GM19455 (cell line): ENCODE results near the gene IGSF9.

Experiments
- ATAC-seq: cut with Tn5 transposase; IDR thresholded peaks from one replicate; pipeline ENCODE4 v1.9.1; 2021; ENCODE audit not compliant: unreplicated experiment

IGSF9 gene

DNA sequence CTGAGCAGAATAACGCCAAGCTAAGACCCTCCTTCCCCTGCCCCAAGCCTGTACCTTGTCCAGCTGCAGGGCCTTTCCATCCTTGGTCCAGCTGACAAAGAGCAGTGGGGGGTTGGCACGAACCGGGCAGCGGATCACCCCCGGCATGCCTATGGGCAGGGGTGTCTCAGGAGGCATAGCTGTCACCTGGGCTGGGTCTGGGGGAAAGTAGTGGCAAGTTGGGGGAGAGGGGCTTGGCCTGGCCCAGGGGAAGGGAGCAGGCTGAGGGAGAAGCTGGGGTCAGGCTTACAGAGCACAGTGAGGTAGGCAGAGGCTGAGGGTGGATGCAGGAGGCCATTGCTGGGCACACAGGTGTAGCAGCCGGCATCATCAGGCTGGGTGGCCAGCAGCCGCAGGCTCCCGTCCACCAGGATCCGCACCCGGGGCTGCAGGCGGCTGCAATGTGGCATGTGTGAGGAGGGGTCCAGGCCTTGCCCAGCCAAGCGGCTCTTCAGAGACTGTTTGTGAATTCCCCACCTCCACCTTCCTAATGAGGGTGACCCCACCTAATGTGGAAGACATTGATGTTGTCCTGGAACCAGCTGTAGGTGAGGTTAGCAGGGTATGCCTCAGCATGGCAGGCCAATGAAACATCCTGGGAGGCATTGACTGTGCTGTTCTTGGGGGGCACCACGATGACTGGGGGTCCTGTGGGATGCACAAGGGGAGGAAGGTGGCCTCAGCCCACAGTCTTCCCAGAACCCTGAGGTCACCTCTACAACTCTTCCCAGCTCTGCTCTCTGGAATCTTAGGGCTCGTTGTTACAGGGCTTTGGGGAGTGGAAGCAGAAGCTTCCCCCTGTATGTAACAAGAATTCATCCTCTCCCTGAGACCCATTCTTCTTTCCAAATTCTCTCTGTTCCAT lies 11.0 kb downstream of the IGSF9 start:
- ATAC-seq, result no peak

DNA sequence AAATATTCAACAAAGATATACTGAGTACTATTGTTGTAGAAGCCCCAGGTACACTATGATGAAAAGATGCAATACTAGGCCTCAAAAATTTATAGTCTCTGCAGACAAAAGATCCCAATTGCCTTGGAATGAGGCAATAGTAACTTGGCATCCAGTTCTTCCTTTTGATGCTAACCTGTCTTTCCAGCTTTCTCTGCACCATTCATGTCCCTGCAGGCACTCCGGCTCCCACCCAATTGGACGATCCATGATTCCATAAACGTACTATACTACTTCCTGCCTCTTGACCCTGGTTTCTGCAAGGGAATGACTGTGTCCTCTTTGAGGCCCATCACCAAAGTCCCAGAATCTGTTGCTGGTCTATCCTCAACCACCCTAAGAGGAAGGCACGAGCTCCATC lies 12.1 kb downstream of the IGSF9 start:
- ATAC-seq, result no peak

DNA sequence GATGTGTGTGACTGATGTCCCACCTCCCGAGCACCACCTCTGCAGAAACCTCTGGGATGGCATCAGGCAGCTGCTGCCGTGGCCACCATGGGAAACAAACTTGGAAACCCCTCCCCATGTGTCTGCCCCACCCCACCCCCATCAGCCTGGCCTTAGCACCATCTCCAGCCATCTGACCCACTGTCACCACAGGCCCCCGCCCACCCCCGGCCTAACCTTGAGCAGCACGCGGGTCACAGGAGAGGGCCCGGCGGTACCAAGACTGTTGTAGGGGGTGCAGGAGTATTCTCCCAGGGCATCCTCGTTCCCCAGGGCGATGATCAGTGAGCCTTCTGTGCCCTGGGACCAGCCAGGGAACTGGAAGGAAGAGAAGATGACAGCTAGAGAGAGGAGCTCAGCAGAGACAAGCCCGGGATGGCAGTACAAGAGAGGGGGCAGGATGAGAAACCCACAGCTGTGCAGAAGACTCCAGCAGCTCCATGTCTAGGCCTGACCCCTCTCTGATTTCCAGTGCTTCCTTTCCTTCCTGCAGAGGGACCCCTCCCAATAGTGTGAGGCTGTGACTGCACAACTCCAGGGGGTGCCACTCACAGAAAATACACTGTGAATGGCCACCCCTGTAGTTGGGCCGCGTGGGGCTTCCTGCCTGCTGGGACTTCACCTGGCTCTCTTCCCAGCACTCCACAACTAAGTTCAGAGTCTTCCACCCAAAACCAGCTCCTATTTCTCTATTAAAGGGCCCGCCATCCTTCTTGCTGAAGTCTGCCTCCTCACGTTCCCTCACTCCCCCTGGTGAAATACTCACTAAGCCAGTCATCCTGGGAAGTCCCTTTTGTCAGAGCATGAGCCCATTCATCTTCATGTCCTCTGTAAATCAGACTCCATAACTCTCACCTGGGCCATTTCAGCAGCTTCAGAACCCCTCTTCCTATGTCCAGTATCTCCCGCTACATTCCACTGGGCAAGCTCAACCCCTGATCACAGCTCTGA lies 12.8 kb downstream of the IGSF9 start:
- no peak for ATAC-seq

DNA sequence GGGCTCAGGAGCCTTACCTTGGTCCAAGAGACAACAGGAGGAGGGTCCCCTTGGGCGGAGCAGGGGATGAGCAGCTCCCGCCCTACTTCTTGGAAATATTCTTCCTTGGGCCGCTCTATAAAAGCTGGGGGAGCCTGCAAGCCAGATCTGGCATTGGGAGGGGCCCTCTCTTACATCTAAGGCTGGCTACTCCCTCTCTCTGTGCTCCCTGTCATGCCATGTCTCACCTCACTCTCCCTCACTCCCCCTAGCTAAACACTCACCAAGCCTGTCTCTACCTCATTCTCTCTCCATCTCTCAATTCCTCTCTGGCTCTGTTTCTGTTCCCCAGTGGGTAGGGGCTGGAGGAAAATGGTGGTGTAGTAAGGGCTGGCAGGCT lies 13.6 kb downstream of the IGSF9 start:
- ATAC-seq, result no peak

DNA sequence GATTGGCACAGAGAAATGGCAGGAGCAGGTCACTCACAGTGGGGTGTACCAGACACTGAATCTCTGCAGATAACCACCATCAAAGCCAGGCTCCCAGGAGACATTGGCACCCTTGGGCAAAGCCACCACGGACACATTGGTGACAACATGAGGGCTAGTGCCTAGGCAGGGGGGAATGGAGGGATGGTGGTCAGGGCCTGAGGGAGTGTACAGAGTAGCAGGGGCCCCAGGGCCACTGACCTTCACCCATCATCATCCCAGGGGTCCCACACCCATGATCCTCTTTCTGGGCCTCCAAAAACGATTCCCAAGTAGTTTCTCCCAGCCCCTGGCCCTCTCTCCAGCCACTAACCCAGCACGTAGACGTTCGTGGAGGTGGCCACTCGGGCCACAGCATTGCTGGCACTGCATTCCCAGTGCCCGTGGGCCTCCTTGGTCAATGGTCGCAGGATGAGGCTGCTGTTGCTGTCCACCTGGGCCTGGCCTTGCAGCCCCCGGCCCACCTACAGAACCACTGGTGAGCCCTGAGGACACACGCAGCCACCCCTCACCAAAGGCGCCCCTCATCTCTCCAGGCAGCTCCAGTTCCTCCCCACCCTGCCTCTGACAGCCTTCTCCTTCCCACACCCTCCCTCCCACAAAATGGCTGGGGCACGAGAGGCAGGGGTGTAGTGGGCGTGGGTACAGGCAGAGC lies 14.2 kb downstream of the IGSF9 start:
- no peak for ATAC-seq

DNA sequence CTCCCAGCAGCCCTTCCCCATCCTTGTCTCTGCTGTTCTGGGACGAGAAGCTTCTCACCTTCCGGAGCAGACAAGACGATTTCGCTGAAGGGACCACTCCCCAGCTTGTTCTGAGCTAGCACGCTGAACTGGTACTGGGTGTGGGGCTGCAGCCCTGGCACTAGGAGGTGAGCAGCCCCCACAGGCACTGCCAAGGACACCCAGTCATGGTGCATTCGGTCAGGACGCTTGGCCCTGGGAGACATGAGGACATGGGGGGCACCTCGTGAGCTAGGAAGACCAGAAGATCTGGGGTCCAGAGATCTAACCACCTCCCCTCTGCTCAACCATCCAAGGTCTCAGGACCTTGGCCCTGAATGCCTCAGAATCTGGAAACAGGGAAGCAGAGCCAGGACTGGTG lies 14.8 kb downstream of the IGSF9 start:
- no peak for ATAC-seq

DNA sequence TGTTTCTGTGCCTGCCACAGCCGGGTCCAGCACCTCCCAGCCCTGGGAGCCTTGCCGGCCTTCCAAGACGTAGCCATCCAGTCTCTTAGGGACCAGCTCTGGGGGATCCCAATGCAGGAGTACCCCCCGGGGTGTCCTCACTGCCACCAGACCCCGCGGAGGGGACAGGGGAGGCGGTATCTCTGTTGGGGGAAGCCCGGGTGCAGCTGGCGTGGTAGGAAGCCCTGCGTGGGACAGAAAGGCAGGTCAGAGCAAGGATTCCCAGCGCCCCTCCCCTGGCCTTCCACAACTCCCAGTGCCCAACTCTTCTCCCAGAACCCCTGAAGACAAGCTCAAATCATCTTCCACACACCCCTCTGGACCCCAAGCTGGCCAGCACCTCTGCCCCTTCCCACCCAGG lies 15.2 kb downstream of the IGSF9 start:
- ATAC-seq, result no peak

DNA sequence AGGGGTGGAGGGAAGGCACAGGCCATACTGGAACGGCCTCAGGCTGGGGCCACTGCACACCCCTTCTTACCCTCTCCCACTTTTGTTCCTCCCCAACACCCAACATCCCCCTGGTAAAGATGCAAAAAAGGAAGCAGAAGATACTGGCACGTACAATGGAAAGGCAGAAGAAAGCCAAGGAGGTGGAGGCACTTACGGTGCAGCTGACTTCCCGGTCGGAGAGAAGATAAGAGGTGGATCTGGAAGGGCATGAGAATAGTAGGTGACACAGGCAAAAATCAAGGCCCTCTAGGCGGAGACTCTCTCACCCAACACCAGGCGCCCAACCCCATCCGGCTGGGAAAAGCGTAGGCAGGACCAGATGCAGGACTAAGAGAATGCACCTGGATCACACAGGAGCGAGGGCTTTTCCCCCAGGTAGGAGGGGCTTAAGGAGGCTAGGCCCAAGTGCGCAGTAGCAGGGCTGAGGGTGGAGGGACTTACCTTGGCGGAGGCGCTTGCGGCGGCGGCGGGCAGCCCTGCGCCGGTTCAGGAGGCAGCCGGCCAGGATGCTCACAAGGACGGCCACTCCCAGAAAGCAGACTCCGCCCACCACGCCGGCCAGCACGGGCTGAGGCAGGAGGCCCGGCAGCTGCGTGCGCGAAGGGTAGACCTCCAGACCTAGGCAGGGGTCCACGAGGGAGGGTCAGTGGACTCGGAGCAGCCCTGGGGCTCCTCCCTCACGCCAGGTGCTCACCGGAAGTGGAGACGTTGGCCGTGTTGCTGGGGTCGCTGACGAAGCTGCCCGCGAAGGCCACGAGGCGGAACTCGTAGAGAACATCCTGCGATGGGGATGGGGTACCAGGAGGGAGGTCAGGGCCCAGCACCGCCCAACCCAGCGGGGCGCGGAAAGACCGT lies 16.0 kb downstream of the IGSF9 start:
- no peak for ATAC-seq

DNA sequence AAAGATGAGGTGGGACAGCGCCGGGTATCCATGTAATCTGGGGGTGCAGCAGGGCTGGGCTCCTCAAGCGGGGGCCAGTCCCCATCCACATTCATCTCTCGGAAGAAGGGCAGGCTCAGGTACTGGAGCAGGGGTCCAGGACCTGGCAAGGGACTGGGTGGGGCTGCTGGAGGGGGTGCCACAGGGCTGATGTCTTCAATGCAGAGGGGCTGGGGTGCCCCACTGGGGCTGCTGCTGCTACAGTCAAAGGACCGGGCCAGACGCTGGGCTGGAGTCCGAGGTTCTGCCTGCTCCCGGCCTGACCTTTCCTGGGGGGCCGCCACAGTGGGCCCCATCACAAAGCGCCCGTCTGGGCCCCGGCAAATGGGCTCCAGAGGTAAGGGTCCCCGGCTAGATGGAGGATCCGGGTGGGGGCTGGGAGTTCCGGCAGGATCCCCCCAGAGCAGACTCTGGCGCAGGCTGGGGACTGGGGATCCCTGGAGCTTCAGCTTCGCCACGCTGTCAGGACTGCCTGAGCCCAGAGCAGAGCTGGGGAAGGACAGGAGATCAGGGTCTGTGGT lies 16.8 kb downstream of the IGSF9 start:
- no peak for ATAC-seq

DNA sequence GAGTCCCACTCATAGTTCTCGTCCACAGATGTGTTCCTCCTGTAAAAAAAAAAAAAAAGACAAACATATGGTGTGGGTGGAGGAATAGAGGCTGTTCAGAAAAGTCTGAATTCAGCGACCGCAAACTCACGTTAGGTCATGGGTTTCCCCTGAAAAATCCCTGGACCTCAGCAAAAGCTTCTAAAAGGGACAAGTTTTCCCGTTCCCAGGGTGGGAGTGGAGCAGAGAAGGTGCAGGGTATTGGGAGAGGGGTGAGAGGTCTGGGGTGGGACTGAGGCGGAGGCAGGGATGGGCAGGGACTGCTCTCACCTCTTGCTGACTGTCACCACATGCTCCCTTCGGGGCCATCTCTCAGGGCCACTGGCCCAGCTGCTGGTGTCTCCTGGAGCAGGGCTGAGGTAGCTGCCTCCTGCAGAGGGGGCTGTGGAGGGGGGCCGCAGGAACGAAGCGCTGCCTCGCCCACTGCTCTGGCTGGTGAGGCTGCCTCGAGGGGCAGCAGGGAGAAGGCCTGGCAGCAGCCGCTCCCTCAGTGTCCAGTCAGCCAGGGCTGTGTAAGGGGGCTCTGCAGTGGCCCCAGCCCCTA lies 17.5 kb downstream of the IGSF9 start:
- ATAC-seq, result no peak

DNA sequence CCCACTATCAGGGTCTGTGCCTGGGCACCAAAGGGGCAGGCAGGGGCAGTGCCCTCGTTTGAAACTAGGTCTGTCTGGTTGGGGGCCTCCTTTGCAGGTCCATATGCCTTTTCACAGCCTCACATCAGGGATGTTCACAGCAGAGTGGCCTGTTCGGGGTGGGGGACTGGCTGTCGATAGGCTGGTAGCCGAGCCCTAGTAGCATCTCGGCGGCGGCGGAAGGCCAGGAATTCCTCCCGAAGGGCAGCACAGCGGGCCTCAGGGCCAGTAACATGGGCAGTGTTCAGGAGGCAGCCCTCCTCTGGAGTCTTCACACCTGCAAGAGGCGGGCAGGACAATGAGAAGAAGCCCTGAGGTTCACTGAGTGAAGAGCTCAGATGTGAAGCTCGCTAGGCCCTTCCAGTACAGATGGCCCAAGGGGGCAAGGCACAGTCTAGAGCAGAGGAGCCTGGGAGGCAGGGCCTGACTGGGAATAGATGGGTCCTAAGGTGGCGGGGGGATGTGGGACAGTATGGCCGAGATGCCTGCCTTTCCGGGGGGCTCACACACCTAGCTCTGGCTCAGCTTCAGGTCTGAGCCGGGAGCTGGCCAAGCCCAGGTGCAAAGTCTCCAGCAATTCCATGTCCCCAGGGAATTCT lies 18.1 kb downstream of the IGSF9 start:
- no peak for ATAC-seq

DNA sequence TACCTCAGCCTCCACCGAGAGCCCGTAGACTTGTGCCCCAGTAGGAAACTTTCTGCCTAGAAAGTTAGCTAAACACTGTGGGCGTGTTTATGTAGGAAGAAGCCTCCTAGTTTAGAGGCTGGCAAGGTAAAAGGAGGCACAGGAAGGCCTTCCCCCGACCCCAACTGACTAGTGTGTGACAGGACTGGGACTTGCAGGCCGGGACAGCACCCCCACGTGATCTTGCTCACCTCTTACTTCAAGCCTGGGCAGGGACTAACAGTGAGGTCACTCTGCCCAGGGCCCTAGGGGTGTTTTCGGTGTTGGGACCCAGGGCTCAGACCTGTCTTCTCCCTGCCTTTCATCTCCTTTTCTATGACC lies 19.7 kb downstream of the IGSF9 start:
- ATAC-seq, result no peak

DNA sequence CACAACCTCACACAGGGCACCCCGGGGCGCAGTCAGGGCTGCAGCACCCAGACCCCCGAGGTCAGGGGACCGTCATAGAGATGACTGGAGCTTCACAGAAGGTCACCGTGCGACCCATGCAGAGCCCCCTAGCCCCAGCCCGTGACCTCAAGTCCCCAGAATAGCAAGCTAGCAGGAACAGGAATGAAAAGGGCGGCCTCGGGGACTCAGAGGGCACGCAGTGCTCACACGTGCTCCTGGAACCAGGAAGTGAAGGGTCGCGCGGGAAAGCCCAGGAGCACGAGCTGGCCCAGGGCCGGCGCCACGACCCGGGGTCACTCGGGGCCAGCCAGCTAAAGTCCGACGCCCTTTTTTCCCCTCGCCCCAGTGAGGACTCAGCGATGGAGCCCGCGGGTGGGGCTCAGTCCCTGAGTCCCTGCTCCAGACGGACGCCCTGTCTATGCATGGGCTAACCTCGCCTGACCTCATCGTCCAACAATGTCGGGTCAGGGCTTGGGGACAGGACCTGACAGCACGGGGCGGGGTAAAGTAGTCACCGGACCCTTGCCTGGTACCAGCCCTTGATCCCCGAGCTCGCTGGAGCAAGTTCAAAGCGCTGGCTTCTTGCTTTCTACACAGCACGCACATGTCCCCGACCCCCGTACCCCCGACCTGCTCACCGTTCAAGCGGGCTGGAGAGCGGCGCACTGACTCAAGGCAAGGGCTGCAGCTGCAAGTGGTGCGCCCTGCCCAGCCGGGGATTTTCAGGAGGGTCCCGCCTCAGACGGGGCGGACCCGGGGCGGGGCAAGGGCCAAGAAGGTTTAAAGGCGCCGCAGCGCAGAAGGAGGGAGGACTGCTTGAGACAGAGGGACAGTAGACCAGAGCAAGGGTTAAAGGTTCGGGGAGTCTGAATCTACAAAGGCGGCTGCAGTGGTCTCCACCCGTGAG lies 20.4 kb downstream of the IGSF9 start, which contains the start of gene TAGLN2:
Gene TAGLN2 (minus strand): TSS at position 717 of the 928 bp plus-strand sequence. CDS start 4,998 bp downstream, outside the sequence.
- ATAC-seq, result peak; percentile 70

DNA sequence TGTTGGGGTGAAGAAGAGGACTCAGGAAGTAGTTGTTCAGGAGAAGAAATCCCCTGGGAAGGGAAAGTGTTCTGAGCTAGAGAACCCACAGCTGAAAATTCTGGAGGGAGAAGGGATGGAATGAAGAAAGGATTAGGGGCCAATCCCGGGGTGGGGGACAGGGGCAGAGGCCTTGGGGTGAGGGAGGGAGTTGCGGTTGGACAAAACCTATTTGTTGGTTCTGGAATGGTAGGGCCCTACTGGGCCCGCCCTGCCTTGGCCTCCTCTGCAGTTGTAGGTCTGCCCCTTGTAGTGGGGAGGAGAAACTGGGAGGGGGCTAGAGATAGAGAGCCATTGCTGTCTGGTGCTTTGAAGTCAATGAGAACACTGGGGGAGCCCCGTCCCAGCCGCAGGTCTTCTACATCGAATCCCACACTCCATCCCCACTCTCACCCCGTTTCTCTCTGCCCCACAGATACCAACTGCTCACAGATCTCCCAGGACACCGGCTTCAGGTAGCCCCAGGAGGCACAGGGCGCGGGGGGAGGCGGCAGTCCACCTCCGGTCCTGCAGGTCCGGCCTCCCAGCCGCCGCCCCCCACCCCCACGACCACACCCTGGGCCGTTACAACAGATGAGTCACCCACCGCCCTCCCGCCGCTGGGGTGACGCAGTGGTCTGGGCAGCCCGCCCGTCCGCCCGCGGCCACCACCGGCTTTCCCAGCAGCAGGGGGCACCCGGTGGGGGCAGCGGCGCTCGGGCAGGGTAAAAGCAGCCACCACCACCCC lies 21.2 kb downstream of the IGSF9 start:
- no peak for ATAC-seq

DNA sequence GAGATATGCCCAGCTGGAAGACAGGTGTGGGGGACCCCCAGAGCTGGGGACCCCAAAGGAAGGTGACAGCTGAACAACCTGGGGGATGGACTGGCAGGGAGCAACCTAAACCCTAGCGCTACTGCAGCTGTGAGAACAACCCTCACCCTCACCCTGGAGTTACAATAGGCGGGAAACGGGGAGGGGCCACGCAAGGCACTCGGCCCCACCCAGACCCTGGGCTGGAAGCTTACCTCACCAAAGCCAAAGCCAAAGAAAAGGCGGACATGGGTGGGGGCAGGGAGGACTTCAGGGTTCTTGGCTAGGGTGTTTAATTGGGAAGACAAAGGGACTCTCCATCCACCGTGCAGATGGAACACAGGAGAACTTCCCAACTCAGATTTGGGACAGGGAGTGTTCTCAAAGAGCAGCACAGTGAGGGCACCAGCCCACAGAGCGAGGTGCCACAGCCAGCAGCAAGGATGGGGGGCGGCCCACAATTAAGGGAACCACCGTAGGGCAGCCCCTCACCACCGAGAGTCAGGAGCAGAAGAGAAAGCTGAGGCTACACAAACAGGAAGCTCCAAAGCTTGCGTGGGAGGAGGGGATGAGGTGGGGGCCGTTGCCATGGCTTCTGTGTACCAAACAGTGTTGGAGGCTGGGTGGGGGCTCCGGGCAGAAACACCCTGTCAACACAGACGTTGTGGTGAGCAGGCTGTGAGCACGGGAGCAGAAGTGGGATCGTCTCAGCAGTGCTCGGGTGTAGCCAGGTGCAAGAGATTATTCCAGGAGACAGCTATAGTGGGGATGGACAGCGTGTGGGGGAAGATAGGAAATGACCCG lies 22.0 kb downstream of the IGSF9 start:
- peak; percentile 32 for ATAC-seq

DNA sequence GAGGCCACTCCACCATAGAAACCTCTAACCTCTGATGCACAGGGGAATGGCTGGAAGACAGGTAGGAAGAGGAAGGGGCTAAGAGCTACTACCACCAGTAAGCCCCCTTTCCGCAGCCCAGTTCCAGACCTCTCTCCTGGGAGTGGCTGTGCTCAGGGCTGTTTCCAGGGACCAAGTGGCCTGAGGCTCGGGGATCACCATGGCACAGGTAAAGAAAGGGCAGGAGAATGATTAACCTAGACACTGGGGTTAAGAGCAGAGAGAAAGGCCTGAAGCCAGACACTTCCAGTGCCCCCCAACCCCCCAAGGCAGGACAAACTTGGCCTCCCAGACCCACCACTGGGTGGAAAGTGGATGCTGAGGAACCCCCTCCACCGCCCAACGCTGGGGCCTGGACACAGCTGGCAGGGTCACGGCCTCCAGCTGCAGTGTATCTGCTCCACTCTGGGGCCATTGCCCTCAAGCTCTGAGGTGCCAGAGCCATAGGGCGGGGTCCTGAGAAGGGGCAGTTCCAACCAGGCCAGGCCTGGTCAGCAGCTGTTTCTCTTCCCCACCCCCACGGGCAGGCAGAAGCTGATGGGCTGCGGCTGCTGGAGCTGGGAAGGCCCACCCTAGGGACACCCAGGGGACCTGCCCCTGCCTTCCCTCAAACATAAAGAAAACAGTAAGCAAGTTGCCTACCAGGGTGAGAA lies 22.8 kb downstream of the IGSF9 start:
- ATAC-seq, result no peak
